Stimulated activated naive CD8-positive, alpha-beta T cell treated with anti-CD3 and anti-CD28 coated beads, Interleukin-15, amount 100 ng/mL, for 72 hours (primary cell): ENCODE results near the gene RAB11FIP4.
"Not testable (repeated sequence)": the region's sequence is repeated elsewhere in the genome, so short reads cannot be mapped to it uniquely, and the experiment has no call there.

ENCODE experiments used
- ATAC-seq: fragments of 150-1000 bp; cut with Tn5 transposase; 2 replicates; pipeline ENCODE4 v1.10.0; 2021; ENCODE audit warnings: mild to moderate bottlenecking, moderate library complexity
- DNase-seq, 2 donors: peaks; one replicate each; pipeline ENCODE4 v3.0.0; 2021 to 2022
- H3K27ac Mint-ChIP-seq, 2 donors: one replicate each; pipeline ENCODE4 v1.8.0; 2022; ENCODE audit warnings: mild to moderate bottlenecking in 2 of 2, mixed read lengths in 2 of 2, moderate library complexity in 2 of 2
- H3K27me3 Mint-ChIP-seq: one replicate; pipeline ENCODE4 v1.8.0; 2022; ENCODE audit warnings: mixed read lengths
- H3K4me1 Mint-ChIP-seq: one replicate; pipeline ENCODE4 v1.8.0; 2022; ENCODE audit warnings: mild to moderate bottlenecking, mixed read lengths
- H3K4me3 Mint-ChIP-seq, 2 donors: one replicate each; pipeline ENCODE4 v1.8.0; 2022; ENCODE audit warnings: mild to moderate bottlenecking in 2 of 2, mixed read lengths in 2 of 2, moderate library complexity in 1 of 2
- H3K9me3 Mint-ChIP-seq, 2 donors: one replicate each; pipeline ENCODE4 v1.8.0; 2022; ENCODE audit warnings: mixed read lengths in 2 of 2

RAB11FIP4 gene

GRCh38 chr17:31391496-31391949 is at the start of gene RAB11FIP4:
Gene RAB11FIP4 (plus strand): TSS chr17:31391675. CDS start chr17:31391853, 178 bp downstream.
- peaks cover 21% of the 10 kb centered on the region for H3K4me1 Mint-ChIP-seq
- peak within 1 kb of the TSS in 1 of 2 donors; percentile 74 for H3K27ac Mint-ChIP-seq
- ATAC-seq (peak; percentile 63), DNase-seq (no peak)
- H3K9me3 Mint-ChIP-seq = no peaks in the 10 kb centered on the region
- H3K27me3 Mint-ChIP-seq = peaks cover 63% of the 10 kb centered on the region
- peak within 1 kb of the TSS; percentile 64 to 80 for H3K4me3 Mint-ChIP-seq

GRCh38 chr17:31345191-31345747 is 46.2 kb upstream of the RAB11FIP4 start:
- peak; percentile 31 for ATAC-seq
- not testable (repeated sequence) for H3K4me3 Mint-ChIP-seq, H3K27ac Mint-ChIP-seq, DNase-seq, H3K4me1 Mint-ChIP-seq, H3K27me3 Mint-ChIP-seq, H3K9me3 Mint-ChIP-seq

GRCh38 chr17:31349454-31349853 is 42.0 kb upstream of the RAB11FIP4 start:
- no peak for DNase-seq
- no peak for ATAC-seq
- Mint-ChIP-seq H3K4me1 (no peaks in the 10 kb centered on the region), H3K9me3 (no peaks in the 10 kb centered on the region), H3K27me3 (no peaks in the 10 kb centered on the region), H3K27ac (no peak overlapping the region), H3K4me3 (no peak overlapping the region)

GRCh38 chr17:31355935-31356334 is 35.5 kb upstream of the RAB11FIP4 start:
- no peaks in the 10 kb centered on the region for H3K9me3 Mint-ChIP-seq
- no peaks in the 10 kb centered on the region for H3K4me1 Mint-ChIP-seq
- H3K27me3 Mint-ChIP-seq = no peaks in the 10 kb centered on the region
- DNase-seq = no peak
- H3K27ac Mint-ChIP-seq = peak overlapping the region in 1 of 2 donors; percentile 24
- ATAC-seq = no peak
- H3K4me3 Mint-ChIP-seq = no peak overlapping the region

GRCh38 chr17:31357091-31357490 is 34.4 kb upstream of the RAB11FIP4 start:
- no peaks in the 10 kb centered on the region for H3K9me3 Mint-ChIP-seq
- ATAC-seq = no peak

GRCh38 chr17:31357839-31358394 is 33.6 kb upstream of the RAB11FIP4 start:
- Mint-ChIP-seq H3K9me3 (no peaks in the 10 kb centered on the region), H3K27ac (no peak overlapping the region), H3K4me3 (no peak overlapping the region), H3K27me3 (no peaks in the 10 kb centered on the region), H3K4me1 (no peaks in the 10 kb centered on the region)
- no peak for DNase-seq
- ATAC-seq = no peak

More at GRCh38 chr17:31357091-31357490, 34.4 kb upstream of the RAB11FIP4 start:
- Mint-ChIP-seq H3K27ac (no peak overlapping the region), H3K4me3 (no peak overlapping the region), H3K27me3 (no peaks in the 10 kb centered on the region), H3K4me1 (no peaks in the 10 kb centered on the region)
- no peak for DNase-seq

GRCh38 chr17:31364012-31364411 is 27.5 kb upstream of the RAB11FIP4 start:
- no peaks in the 10 kb centered on the region for H3K27me3 Mint-ChIP-seq
- no peak overlapping the region for H3K4me3 Mint-ChIP-seq
- H3K4me1 Mint-ChIP-seq = no peaks in the 10 kb centered on the region
- no peaks in the 10 kb centered on the region for H3K9me3 Mint-ChIP-seq
- peak overlapping the region in 1 of 2 donors; percentile 67 for H3K27ac Mint-ChIP-seq
- no peak for ATAC-seq
- DNase-seq = no peak

- DNase-seq (no peak), ATAC-seq (no peak)
- Mint-ChIP-seq H3K4me1 (no peaks in the 10 kb centered on the region), H3K4me3 (no peak overlapping the region), H3K27me3 (no peaks in the 10 kb centered on the region), H3K27ac (no peak overlapping the region), H3K9me3 (no peaks in the 10 kb centered on the region)
Measured at GRCh38 chr17:31366088-31366487, 25.4 kb upstream of the RAB11FIP4 start.

GRCh38 chr17:31369266-31369665 is 22.2 kb upstream of the RAB11FIP4 start:
- Mint-ChIP-seq H3K27me3 (no peaks in the 10 kb centered on the region), H3K4me3 (no peak overlapping the region), H3K4me1 (peaks cover 10% of the 10 kb centered on the region), H3K9me3 (no peaks in the 10 kb centered on the region), H3K27ac (peak overlapping the region in 1 of 2 donors; percentile 36)
- ATAC-seq (no peak), DNase-seq (no peak)

- DNase-seq (no peak), ATAC-seq (no peak)
- H3K9me3 Mint-ChIP-seq = no peaks in the 10 kb centered on the region
- H3K4me1 Mint-ChIP-seq = peaks cover 10% of the 10 kb centered on the region
- peak overlapping the region in 1 of 2 donors; percentile 67 for H3K27ac Mint-ChIP-seq
- H3K27me3 Mint-ChIP-seq = no peaks in the 10 kb centered on the region
- no peak overlapping the region for H3K4me3 Mint-ChIP-seq
Measured at GRCh38 chr17:31371511-31372097, 19.9 kb upstream of the RAB11FIP4 start.

GRCh38 chr17:31373150-31374093 is 18.1 kb upstream of the RAB11FIP4 start:
- Mint-ChIP-seq H3K27me3 (no peaks in the 10 kb centered on the region), H3K9me3 (no peaks in the 10 kb centered on the region), H3K4me3 (no peak overlapping the region), H3K4me1 (peaks cover 10% of the 10 kb centered on the region), H3K27ac (peak overlapping the region in 1 of 2 donors; percentile 56)
- DNase-seq = no peak
- ATAC-seq = peak; percentile 74

- H3K9me3 Mint-ChIP-seq = no peaks in the 10 kb centered on the region
- no peak for ATAC-seq
- no peak overlapping the region for H3K4me3 Mint-ChIP-seq
- H3K27ac Mint-ChIP-seq = peak overlapping the region in 1 of 2 donors; percentile 56
- H3K27me3 Mint-ChIP-seq = no peaks in the 10 kb centered on the region
- peaks cover 10% of the 10 kb centered on the region for H3K4me1 Mint-ChIP-seq
- no peak for DNase-seq
Measured at GRCh38 chr17:31374094-31374447, 17.4 kb upstream of the RAB11FIP4 start.

GRCh38 chr17:31374503-31374902 is 17.0 kb upstream of the RAB11FIP4 start:
- Mint-ChIP-seq H3K9me3 (no peaks in the 10 kb centered on the region), H3K4me3 (no peak overlapping the region), H3K4me1 (peaks cover 10% of the 10 kb centered on the region), H3K27me3 (no peaks in the 10 kb centered on the region), H3K27ac (no peak overlapping the region)
- ATAC-seq = no peak
- DNase-seq = no peak

GRCh38 chr17:31378638-31379037 is 12.8 kb upstream of the RAB11FIP4 start:
- H3K4me3 Mint-ChIP-seq = no peak overlapping the region
- H3K4me1 Mint-ChIP-seq = no peaks in the 10 kb centered on the region
- DNase-seq (no peak), ATAC-seq (no peak)
- H3K27me3 Mint-ChIP-seq = no peaks in the 10 kb centered on the region
- no peak overlapping the region for H3K27ac Mint-ChIP-seq
- no peaks in the 10 kb centered on the region for H3K9me3 Mint-ChIP-seq

GRCh38 chr17:31379597-31380205 is 11.8 kb upstream of the RAB11FIP4 start:
- Mint-ChIP-seq H3K9me3 (no peaks in the 10 kb centered on the region), H3K4me1 (no peaks in the 10 kb centered on the region), H3K27ac (no peak overlapping the region), H3K27me3 (no peaks in the 10 kb centered on the region), H3K4me3 (no peak overlapping the region)
- no peak for ATAC-seq
- DNase-seq = no peak
